Left cardiac atrium (tissue), 4 donors: ENCODE results near the gene URAD. TPM values are rescaled to one million over a fixed set of nuclear protein-coding genes. Genes with fewer than 3 reads are reported as not detected.
"Not testable (repeated sequence)": the region's sequence is repeated elsewhere in the genome, so short reads cannot be mapped to it uniquely, and the experiment has no call there.

Source experiments
- ATAC-seq, 2 donors: fragments of 200-7000 bp; cut with Tn5 transposase; one replicate each; pipeline ENCODE4 v1.9.1; 2020; ENCODE audit warnings: mild to moderate bottlenecking in 2 of 2, moderate library complexity in 2 of 2
- DNase-seq: peaks from one replicate; pipeline ENCODE4 v3.0.0-alpha.2; 2020
- intact Hi-C, 2 donors: fragments of 100-400 bp; cut with DNase I; formaldehyde crosslinking; loops; one replicate each; pipeline versions ENCODE4 v1.14.1 to v1.15.1; 2022 to 2023
- long read RNA-seq: library from polyadenylated mRNA; unstranded; transcript quantifications from one replicate; pipeline ENCODE4 v2.0.0, GENCODE V29; 2021
- total RNA-seq, 2 donors: library from RNA; stranded (reverse); fragmentation: NEBNext Ultra II Directional; extraction: Animal tissue kit (Norgen Biotek cat#: 25700); gene quantifications; one replicate each; pipeline ENCODE4 v1.2.1, GENCODE V29; 2021
- donor health status: DM: no; HTN: yes; CAD: no.
- donor health status: DM: no; HTN: yes; CAD: no; lungs with severe emphysema.
- donor health status: DM: yes; HTN: yes; CAD: no.
- donor health status: Dilated cardiomyopathy.

Gene URAD, protein sequence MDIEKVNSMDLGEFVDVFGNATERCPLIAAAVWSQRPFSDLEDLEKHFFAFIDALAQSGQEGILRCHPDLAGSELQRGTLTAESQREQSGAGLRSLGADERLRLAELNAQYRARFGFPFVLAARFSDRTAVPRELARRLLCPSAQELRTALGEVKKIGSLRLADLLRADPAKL
- not detected for total RNA-seq
- long read RNA-seq = 0 reads

DNA sequence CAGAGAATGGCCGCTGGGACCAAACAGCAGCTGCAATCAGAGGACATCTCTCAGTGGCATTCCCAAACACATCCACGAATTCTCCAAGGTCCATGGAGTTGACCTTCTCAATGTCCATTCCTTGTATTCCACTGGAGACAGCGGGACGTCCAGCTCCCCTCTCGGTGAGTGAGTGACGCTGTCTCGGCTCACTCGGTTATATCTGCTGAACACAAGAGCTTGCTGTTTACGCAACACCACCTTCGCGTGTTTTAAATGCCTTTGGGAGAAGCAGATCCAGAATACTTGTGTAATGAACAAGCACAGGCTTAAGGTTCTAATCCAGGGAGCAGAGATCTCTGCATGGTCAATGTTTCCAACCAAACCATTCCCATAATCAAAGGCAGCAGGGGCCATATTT, at the start of gene URAD:
Gene URAD (minus strand): TSS at position 174 of the 400 bp plus-strand sequence. CDS start 56 bp downstream, at position 118.
- intact Hi-C loops = loop anchor here in 1 of 2 donors (10.0 kb wide), 1 partner anchor 454 kb away; no protein-coding TSS in a partner anchor
- no peak for ATAC-seq
- no peak for DNase-seq

DNA sequence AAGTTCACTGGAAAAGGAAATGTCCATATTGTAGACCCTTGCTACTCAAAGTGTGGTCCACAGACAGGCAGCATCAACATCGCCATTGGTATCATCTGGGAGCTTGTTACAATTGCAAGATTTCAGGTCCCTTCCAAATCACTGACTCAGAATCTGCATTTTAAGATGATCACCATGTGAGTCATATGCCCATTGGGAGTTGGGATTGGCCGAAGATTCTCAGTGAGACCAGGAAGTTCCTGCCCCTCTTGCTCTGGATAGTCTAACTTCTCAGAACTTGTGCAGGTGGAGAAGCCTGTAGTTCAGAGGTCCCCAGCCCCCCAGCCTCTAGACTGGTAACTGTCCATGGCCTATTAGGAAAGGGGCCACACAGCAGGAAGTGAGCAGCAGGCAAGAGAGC, 48.9 kb upstream of the URAD start:
- DNase-seq (no peak), ATAC-seq (no peak)
- intact Hi-C loops = no loop called here

DNA sequence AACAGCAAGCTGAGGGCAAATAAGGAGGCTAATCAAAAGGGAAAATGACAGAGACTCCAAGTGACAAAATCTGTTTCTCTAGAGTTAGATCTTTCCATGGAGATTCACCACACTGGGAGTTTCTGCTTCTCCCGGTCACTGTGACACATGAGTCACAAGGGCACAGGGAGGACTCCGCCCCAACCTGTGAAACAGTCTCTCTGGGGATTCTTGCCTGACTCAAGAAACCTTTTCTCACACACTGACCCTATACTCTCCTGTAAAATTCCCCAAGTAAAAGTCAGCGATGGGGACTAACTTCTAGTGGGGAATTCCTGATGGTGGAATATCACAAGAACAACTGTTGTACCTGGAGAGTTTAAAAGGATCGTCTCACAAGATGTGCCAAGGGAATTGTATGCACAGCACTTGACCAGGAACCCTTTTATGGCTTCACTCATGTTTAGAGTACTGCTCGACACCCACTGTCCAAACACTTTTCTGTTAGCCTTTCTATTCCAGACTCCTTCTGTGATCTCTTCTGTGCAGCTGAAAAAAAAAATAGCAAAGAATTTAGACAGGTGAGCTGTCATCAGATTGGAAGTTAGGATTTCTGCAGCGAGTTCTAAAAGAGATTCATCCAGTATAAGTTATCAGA, 46.8 kb upstream of the URAD start:
- ATAC-seq (no peak), DNase-seq (no peak)
- intact Hi-C loops = no loop called here

DNA sequence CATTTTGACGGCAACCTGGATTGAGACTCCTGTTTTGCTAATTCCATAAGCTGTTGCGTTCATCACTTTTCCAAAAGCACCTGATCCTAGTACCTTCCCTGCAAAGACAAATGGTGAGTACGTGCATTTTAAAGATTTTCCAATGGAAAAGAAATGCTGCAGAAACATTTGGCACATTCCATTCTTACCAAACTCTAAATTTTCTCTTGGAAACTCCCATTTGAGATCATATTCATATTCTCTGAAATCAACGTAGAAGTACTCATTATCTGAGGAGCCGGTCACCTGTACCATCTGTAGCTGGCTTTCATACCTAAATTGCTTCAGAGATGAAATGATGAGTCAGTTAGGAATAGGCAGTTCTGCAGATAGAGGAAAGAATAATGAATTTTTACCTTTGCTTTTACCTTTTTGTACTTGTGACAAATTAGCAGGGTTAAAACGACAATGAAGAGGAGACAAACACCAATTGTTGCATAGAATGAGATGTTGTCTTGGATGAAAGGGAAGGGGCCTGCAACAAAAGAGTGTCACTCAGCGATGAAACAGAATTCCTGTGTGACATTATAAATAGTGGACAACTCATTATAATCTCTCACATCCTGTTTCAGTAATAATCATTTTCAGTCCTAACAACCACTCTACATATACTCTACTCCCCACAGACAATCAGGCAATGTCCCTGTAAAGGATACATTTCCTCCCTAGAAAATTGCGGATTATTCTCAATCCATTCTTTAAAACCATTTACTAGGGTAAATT, 45.6 kb upstream of the URAD start:
- no peak for DNase-seq
- no peak for ATAC-seq
- intact Hi-C loops = no loop called here

DNA sequence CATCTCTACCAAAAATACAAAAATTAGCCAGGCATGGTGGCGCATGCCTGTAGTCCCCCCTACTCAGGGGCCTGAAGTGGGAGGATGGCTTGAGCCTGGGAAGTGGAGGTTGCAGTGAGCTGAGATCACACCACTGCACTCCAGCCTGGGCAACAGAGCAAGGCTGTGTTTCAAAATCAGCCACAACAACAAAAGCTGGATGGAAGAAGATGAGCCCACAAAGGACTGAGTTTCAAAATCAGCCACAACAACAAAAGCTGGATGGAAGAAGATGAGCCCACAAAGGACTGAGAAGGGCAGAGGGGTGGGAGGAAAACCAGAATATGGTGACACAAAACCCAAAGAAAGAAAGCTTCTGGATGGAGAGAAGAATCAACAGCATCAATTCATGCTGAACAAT, 43.9 kb upstream of the URAD start:
- ATAC-seq, DNase-seq, intact Hi-C loops: not testable (repeated sequence)

DNA sequence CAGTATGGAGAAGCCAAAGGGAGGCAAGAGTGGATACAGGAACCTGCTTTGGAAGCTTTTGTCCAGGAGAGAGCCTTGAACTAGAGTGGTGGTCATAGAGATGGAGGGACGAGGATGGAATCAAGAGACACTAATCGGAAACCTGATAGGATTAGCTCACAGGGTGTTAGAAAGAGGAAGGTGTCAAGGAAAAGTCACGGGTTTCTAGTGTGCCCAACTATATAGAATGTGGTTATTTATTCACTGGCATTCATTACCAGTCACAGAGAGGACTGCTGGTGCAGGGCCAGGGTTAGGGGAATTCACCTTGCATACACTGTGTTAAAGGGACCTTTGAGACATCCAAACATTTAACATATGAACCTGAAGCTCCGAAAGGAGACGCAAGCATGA, 43.4 kb upstream of the URAD start:
- DNase-seq (no peak), ATAC-seq (peak in 1 of 2 donors; percentile 27)
- intact Hi-C loops = no loop called here

DNA sequence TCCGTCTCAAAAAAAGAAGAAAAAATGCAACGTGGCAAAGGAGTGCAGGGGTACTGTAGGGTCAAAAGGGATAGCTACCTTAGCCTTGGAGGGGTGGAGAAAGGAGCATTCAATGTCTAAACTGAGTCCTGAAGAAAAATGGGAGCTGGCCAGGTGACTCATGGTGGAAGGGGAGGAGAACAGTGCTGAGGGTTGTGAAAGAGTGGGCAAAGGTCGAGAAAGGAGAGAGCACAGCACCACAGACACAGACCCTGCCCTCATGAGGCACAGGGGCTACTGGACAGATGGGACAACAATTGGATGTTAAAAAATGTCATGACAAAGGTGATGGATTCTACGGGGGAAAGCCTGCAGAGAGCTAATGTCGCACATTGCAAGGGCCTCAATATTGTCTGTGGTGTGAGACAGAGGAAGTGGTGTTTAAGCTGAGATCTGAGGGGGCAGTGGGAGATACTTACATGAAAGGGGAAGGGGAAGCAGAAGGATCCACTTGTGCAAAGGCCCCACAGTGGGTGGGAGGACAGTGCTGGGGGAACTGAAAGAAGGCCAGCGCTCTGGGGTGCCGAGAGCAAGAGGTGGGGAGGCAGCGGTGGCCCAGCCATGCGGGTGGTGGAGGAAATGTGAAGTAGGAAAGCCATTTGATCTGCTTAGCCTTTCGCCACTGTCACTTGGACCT, 42.9 kb upstream of the URAD start:
- intact Hi-C loops = no loop called here
- no peak for DNase-seq
- ATAC-seq = peak; percentile 50 to 70

DNA sequence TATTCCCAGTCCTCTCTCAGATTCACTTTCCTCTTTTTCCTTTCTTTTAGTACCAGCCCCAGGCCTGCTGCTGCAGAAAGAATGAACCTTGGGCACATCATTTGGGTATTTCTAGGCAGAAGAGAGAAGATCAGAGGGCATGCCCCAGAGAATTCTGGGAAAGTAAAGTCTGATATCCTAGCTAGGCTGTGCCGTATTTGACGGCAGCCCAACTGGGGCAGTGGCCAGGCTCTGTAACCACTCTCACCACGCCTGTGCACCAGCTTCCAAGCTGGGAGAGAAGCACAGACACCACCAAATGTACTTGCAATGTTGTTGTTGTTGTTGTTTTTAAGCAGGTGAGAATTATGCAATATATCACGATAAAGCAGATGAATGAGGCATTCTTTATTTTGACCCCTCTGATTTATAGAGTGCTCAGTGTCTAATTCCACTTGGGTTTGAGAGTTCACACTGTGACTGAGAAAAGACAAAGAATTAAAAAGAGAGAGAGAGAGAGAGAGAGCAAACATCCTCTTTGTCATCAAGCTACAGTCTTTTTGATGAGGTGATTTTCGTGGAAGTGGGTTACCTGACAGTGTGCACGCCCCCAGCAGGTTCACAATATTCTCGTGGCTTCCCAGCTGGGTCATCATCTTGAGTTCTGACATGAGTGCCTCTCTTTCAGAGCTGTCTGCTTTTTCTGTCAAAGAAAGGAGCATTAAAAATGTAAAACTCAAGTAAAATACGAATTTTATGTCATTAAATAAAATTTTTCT, 39.3 kb upstream of the URAD start:
- no peak for ATAC-seq
- DNase-seq = no peak
- intact Hi-C loops = no loop called here

DNA sequence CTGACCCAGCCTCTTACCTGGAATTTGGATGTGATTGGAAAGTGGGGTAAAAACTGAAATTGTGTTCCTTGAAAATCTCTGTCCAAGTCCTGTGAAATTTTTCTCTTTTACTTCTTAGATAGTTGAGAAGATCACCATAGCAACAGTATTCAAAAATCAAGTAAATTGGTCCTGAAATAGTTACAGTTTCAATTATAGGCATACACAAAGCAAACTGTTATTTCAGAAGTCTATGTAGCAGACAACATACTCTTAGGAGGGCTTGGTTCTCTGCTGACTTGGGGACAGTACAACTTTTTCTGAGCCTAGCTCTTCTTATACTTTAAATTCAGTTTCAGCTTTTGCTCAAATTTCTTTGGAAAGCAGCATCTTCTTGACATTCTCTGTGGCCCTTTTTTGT, 38.6 kb upstream of the URAD start:
- intact Hi-C loops = no loop called here
- no peak for ATAC-seq
- no peak for DNase-seq

DNA sequence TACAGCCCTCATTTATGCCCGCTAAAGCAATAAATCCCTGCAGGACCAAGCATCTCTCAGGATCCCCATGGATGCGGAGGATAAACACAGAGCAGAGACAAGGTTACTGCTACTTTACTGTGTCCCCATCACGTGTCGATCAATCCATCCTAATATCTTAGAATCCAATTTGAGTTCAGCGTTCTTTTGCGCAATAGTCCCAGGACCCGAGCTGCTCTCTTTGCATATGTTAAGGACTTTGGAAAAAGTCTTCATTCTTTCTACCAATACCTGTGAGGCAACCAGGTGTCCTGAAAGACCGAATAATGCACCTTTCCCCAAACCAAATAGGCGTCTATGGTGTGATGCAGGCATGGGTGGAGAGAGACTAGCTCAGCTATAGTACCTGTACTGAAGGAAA, 38.0 kb upstream of the URAD start:
- intact Hi-C loops = no loop called here
- ATAC-seq = no peak
- DNase-seq = no peak

DNA sequence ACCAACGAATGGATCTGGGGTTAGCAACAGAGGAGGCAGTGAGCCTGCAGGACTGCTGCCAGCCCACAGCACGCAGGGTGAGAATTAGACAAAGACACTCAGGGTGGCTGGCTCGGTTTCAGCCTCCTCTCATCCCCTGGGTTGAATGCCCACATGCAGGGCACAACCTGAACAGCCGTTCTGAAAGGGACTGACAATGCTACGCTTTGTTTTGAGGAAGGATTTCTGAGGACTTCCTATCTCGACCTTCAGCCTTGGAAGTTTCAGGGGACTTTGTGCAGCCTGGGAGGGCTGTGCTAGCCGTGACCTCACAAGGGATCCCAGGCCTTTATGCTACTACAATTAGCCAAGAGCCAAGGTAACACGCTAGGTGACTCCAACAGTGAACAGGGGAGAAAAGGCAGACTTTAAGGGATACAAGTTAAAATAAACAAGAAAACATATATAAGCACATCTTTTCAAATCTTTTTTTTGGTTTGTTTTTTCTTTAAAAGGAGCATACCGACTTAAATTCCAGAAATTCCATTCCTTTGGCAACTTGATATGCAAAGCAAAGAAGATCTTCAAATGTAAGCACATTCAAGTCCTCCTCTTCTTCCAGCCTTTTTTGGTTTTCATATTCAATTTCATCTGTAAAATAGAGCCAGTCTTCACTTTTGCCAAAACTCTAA, 34.5 kb upstream of the URAD start:
- ATAC-seq = peak in 1 of 2 donors; percentile 48
- DNase-seq = no peak
- intact Hi-C loops = no loop called here

DNA sequence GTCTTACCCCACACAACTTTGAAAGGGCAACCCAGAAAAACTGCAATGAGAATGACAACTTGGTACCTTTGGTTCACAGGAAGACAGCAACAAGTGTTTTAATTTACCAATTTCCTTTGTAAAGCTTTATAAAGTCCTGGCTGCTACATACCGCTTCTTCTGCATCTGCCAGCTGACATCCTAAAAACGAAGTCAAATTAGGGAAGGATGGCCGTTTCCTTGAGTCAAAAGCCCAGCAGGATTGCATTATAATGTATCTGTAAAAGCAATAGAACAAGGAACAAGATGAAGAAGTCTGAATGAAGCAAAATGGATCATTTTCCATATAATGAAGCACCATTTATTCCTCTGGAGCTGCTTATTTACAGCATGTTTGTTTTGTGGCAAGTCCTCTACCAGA, 25.8 kb upstream of the URAD start:
- intact Hi-C loops = no loop called here
- DNase-seq (no peak), ATAC-seq (no peak)

DNA sequence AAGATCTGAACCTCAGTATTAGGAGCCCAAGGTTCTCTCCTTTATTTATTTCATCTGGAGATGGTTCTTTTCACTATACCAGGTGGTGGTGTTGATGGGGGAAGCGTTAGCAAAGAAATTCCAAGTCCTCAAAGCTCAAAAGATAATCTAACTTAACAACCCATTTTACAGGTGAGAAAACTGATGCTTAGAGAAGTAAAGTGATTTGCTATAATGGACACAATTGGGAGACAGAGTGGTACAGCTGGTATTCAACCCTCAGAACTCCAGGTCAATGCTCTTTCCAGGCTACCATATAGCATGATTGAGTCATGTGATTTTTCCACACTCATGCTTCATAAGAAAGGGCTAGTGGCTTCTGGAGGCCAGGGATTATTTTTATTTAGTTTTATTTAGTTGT, 25.0 kb upstream of the URAD start:
- ATAC-seq = no peak
- no peak for DNase-seq
- intact Hi-C loops = no loop called here

DNA sequence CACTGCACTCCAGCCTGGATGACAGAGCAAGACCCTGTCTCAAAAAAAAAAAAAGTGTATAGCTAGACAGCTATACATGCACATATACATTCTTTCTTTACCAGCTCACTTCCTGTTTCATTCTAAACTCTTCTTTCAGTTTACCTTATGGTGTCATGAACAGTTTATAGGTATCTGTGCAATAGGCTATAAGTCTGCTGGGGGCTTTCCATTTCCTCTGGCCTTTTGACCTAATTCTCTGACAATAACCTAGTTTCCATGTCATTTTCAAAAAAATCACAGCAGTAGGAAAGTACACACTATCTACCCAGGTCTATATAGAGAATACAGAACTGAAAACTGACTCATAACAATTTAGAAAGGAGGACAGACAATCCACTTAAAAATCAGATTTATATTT, 24.4 kb upstream of the URAD start:
- ATAC-seq = no peak
- intact Hi-C loops = no loop called here
- no peak for DNase-seq

DNA sequence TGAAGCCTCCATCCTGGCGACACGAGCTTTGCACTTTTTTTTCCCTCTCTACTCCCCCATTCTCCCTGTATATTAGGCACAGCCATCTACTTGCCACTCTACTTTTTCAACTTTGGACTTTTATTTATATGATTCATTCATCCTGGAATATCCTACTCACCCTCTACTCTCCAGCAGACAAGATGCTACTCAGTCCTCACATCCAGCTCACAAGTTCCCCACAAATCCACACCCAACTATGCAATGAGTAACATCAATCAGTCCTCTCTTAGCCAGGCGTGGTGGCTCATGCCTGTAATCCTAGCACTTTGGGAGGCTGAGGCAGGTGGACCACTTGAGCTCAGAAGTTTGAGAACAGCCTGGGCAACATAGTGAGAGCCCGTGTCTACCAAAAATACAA, 23.9 kb upstream of the URAD start:
- no peak for ATAC-seq
- no peak for DNase-seq
- intact Hi-C loops = no loop called here

DNA sequence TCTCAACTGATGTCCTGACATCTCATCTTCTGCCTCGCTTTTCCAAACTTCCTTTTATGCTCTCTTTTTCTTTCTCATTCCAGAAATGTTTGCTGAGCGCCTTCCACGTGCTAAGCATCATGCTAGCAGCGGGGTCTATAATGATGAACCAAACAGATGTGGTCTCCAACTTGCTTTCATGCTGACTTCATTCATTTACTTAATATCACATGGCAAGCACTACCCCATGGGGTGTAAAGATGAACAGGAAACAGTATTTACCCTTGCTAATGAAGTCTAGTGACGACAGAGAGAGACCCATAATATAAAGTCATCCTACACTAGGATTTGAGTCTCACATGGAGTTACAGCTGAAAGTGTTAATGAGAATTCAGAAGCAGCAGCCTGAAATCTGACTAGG, 21.6 kb upstream of the URAD start:
- intact Hi-C loops = no loop called here
- DNase-seq = no peak
- no peak for ATAC-seq

DNA sequence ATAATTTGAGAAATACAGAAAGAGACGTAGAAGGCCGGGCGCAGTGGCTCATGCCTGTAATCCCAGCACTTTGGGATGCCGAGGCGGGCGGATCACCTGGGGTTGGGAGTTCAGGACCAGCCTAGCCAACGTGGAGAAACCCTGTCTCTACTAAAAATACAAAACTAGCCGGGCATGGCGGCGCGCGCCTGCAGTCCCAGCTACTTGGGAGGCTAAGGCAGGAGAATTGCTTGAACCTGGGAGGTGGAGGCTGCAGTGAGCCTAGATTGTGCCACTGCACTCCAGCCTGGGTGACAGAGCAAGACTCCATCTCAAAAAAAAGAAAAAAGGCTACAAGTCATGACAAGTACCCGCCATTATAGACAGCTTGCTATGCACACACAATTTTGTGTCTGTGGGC, 16.5 kb upstream of the URAD start:
- intact Hi-C loops, DNase-seq, ATAC-seq: not testable (repeated sequence)

DNA sequence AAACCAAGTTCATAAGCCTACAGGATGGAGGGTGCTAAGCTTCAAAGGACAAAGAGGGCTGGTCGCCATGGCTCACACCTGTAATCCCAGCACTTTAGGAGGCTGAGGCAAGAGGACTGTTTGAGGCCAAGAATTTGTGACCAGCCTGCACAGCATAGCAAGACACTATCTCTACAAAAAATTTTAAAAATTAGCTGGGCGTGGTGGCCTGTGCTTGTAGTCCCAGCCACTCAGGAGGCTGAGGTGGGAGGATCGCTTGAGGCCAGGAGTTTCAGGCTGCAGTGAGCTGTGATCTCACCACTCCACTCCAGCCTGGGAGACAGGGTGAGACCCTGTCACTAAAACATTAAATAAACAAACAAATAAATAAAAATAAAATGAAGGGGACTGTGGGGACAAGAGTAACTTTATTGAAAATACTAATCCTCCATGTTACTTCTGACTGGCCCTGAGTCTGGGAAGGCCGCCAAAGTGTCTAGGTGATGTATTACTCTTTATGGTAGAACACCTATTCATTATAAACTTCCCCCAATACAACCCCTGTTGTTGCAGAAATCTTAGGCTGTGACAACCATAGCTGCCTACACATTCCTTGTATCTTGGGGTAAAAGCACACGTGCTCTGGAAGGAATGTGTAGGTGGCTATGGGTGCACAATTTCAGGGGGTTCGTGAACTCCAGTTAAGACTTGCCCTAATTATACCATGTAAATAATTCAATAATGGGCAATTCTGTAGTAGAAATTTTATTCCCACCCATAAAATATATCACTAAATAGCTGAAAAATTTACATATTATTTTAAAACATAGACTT, 14.6 kb upstream of the URAD start:
- DNase-seq (no peak), ATAC-seq (no peak)
- intact Hi-C loops = no loop called here
